Tibial nerve (tissue), 4 donors: Measurements from ENCODE around the gene UBE2R2. TPM values are rescaled to one million over a fixed set of nuclear protein-coding genes. Genes with fewer than 3 reads are reported as not detected.

Experiments used
- DNase-seq, 2 donors: peaks; one replicate each; pipeline ENCODE4 v3.0.0-alpha.2; 2019; ENCODE audit warnings: low spot score in 2 of 2
- H3K27ac ChIP-seq, 4 donors: fragments of 200-600 bp; sonication (generic) in 3 of 4; one replicate each; pipeline ENCODE4 v1.5.1; 2017 to 2019; ENCODE audit warnings: mild to moderate bottlenecking in 1 of 4
- H3K27me3 ChIP-seq, 2 donors: fragments of 200-600 bp; sonication (generic) in 1 of 2; one replicate each; pipeline versions ENCODE4 v1.5.1 to v1.6.0; 2017 to 2019
- H3K36me3 ChIP-seq, 3 donors: fragments of 200-600 bp; sonication (generic); one replicate each; pipeline ENCODE4 v1.5.1; 2018 to 2019
- H3K4me1 ChIP-seq, 4 donors: fragments of 200-600 bp; sonication (generic) in 3 of 4; one replicate each; pipeline ENCODE4 v1.5.1; 2017 to 2019
- H3K4me3 ChIP-seq, 4 donors: fragments of 200-600 bp; sonication (generic) in 3 of 4; one replicate each; pipeline ENCODE4 v1.5.1; 2017 to 2019; ENCODE audit warnings: mild to moderate bottlenecking in 1 of 4, moderate library complexity in 1 of 4
- H3K9me3 ChIP-seq, 4 donors: fragments of 200-600 bp; sonication (generic) in 3 of 4; one replicate each; pipeline ENCODE4 v1.5.1; 2017 to 2019
- EP300 ChIP-seq, 2 donors: sonication (generic); formaldehyde crosslinking; IDR thresholded peaks; one replicate each; pipeline ENCODE4 v1.6.1; 2017; ENCODE audit warnings: antibody characterized with exemption in 2 of 2, mild to moderate bottlenecking in 1 of 2
- POLR2A ChIP-seq, 2 donors: fragments of 450-650 bp; IDR thresholded peaks; one replicate each; pipeline ENCODE4 v1.6.1; 2017; ENCODE audit warnings: antibody characterized with exemption in 2 of 2, mild to moderate bottlenecking in 2 of 2, moderate library complexity in 2 of 2
- WGBS, 2 donors: methylation state at CpG; one replicate each; pipeline ENCODE4 v1.1.5; 2018; 5-methylcytosine and 5-hydroxymethylcytosine counted together
- total RNA-seq, 4 donors: library from RNA; depleted of rRNA; stranded (reverse); fragments of >200 nt; gene quantifications; one replicate each; pipeline ENCODE4 v1.1.0, GENCODE V29; 2016
- TF ChIP-seq, protein P1 (sequence below), 5 experiments: fragments of 200-600 bp in 3 of 5; fragments of 450-650 bp in 2 of 5; sonication (generic) in 3 of 5; IDR thresholded peaks; one replicate each; pipeline ENCODE4 v1.5.1; 2016 to 2019; ENCODE audit warnings: antibody characterized with exemption in 5 of 5, mild to moderate bottlenecking in 3 of 5, moderate library complexity in 2 of 5

Gene UBE2R2
- total RNA-seq, 4 donors from 2014 or later: 23.2 to 28.4 (median 25.9) TPM

DNA sequence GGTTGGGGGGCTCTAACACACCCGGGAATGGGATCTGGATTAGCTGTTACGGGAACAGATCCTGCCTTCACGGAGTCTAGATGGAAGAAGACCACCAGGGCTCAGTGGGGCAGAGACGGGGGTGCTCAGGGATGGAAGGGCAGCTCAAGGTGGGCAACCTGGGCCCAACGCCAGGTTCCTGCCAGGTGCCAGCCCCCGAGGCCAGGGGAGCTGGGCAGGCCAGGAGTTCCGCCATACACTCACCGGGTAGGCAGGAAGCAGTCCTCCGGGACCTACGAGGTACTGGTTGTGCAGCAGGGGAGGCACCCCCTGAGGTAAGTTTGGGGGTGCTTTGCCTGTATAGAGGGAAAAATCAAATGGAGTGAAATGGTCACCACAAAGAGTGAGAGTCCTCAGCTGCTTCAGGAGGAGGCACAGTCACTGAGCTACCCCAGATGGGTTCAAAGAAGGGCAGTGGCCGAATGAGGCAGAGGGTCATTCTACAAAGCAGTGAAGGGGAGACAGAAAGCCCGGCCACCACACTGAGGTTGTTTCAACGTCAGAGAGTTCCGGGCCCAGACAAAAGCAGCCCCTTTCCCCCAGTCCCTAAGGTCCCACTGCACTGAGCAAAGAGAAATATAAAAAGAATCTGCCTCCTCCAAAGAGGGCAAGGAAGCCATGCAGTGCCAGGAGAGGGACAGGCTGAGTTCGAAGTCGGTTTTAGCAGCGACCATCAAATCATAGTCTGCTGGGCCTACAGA, 110.0 kb downstream of the UBE2R2 start:
- WGBS, 2 donors: 91 to 92% methylated on average over 17 of the region's 17 CpGs
- H3K4me3 ChIP-seq: no peak overlapping the region
- DNase-seq: no peak
- no peak overlapping the region for H3K27ac ChIP-seq
- peaks cover 0 to 16% (median 0%) of the 10 kb centered on the region in 4 donors for H3K4me1 ChIP-seq
- H3K27me3 ChIP-seq: no peaks in the 10 kb centered on the region
- TF ChIP-seq POLR2A (IDR thresholded peaks at IDR 0.05) (no peak), EP300 (IDR thresholded peaks at IDR 0.05) (no peak)
- TF ChIP-seq, protein P1, sequence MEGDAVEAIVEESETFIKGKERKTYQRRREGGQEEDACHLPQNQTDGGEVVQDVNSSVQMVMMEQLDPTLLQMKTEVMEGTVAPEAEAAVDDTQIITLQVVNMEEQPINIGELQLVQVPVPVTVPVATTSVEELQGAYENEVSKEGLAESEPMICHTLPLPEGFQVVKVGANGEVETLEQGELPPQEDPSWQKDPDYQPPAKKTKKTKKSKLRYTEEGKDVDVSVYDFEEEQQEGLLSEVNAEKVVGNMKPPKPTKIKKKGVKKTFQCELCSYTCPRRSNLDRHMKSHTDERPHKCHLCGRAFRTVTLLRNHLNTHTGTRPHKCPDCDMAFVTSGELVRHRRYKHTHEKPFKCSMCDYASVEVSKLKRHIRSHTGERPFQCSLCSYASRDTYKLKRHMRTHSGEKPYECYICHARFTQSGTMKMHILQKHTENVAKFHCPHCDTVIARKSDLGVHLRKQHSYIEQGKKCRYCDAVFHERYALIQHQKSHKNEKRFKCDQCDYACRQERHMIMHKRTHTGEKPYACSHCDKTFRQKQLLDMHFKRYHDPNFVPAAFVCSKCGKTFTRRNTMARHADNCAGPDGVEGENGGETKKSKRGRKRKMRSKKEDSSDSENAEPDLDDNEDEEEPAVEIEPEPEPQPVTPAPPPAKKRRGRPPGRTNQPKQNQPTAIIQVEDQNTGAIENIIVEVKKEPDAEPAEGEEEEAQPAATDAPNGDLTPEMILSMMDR (IDR thresholded peaks at IDR 0.05): no peak
- no peaks in the 10 kb centered on the region for H3K9me3 ChIP-seq
- H3K36me3 ChIP-seq: peaks cover 0 to 88% (median 11%) of the 10 kb centered on the region in 3 donors

DNA sequence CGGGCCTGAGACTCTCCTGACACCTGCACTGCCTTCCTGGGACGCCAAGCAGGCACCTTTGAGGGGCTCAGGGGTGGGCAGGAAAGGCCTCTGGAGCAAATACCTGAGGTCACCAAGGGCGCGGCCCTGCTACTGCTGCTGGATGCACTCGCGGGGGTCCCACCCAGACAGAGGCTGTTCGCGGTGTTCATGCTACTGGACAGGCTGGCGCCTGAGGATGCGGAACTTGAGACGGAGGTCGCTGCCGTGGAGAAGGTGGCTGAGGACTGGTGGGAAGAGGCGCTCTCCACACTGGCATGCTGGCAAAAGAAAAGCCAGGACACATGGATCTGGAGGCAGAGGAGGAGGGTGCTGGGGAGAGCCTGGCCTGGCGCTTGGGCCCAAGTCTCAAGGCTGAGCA, 110.7 kb downstream of the UBE2R2 start:
- Histone ChIP-seq H3K36me3 (peaks cover 0 to 88% (median 7%) of the 10 kb centered on the region in 3 donors), H3K9me3 (no peaks in the 10 kb centered on the region), H3K4me1 (peaks cover 0 to 16% (median 0%) of the 10 kb centered on the region in 4 donors), H3K4me3 (no peak overlapping the region), H3K27me3 (no peaks in the 10 kb centered on the region), H3K27ac (no peak overlapping the region)
- TF ChIP-seq EP300 (IDR thresholded peaks at IDR 0.05): no peak
- no peak for TF ChIP-seq POLR2A (IDR thresholded peaks at IDR 0.05)
- TF ChIP-seq, protein P1 (IDR thresholded peaks at IDR 0.05): no peak
- WGBS, 2 donors: 86 to 88% methylated on average over 9 to 15 of the region's 15 CpGs
- no peak for DNase-seq

DNA sequence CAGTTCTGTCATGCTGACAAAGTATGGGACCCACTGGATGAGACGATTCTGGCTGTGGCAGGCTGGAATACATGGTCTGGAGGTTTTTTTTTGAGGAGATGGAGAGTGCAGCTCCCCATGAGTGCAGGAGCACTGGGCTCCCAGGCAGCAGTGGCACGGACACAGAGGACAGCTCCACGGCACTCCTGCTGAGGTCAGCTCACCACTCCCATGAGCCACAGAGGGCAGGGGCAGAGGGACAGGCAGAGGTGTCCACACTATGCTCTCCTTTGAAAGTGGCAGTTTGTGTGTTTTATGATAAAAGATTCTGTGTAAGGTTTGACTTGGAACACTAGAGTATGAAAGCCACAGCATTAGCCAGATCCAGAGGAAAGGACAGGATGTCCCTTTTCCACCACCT, 114.4 kb downstream of the UBE2R2 start:
- TF ChIP-seq EP300 (IDR thresholded peaks at IDR 0.05) (no peak), POLR2A (IDR thresholded peaks at IDR 0.05) (no peak)
- TF ChIP-seq, protein P1 (IDR thresholded peaks at IDR 0.05): no peak
- 70 to 76% methylated on average over 3 of the region's 3 CpGs for whole genome bisulfite sequencing, 2 donors
- peaks cover 0 to 90% (median 16%) of the 10 kb centered on the region in 3 donors for H3K36me3 ChIP-seq

DNA sequence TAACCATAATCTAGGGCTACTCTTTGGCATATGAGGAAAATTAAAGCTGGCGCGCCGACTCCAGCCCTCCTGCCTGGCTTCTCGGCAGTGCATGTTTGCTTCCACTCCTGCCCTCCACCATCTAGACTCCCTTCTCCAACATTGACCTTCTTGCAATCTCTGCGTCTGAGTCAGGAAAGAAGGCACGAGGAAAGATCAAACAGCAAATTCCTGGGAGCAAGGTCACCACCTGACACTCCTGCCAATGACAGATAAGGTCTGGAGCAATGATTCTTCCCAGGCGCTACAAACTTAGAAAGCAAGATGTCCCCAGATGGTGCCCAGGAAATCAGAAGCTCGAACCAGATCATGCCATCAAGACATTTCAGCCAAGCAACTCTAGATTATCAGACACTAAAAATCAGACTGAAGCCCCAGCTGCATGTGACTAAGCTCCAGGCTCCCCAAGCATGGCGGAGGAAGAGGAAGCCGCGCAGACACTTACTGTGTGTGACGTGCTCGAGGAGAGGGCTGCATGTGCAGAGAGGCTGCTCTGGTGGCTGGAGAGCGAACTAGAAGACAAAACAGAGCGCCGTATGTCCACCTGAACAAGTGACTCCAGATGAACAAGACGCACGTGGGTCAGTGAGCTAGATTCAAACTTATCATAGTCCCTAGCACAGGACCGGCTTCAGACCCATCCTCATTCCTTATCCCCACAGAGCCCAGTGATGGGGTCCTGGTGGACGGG, 115.3 kb downstream of the UBE2R2 start:
- WGBS, 2 donors: 91 to 95% methylated on average over 20 of the region's 20 CpGs
- peaks cover 0 to 85% (median 16%) of the 10 kb centered on the region in 3 donors for H3K36me3 ChIP-seq

More for the DNA sequence above, 114.4 kb downstream of the UBE2R2 start:
- Histone ChIP-seq H3K4me3 (no peak overlapping the region), H3K27me3 (no peaks in the 10 kb centered on the region), H3K4me1 (peaks cover 0 to 1% (median 0%) of the 10 kb centered on the region in 4 donors), H3K27ac (no peak overlapping the region), H3K9me3 (no peaks in the 10 kb centered on the region)
- DNase-seq: no peak

More for the DNA sequence above, 115.3 kb downstream of the UBE2R2 start:
- H3K9me3 ChIP-seq: no peaks in the 10 kb centered on the region
- H3K27me3 ChIP-seq: no peaks in the 10 kb centered on the region
- no peak overlapping the region for H3K4me3 ChIP-seq
- TF ChIP-seq, protein P1 (IDR thresholded peaks at IDR 0.05): no peak
- TF ChIP-seq EP300 (IDR thresholded peaks at IDR 0.05) (no peak), POLR2A (IDR thresholded peaks at IDR 0.05) (no peak)
- DNase-seq: no peak
- no peak overlapping the region for H3K27ac ChIP-seq
- no peaks in the 10 kb centered on the region for H3K4me1 ChIP-seq
